ENCODE data around the gene ZNF438. TPM values are rescaled to one million over a fixed set of nuclear protein-coding genes. Genes with fewer than 3 reads are reported as not detected.
"Not testable (repeated sequence)": the region's sequence is repeated elsewhere in the genome, so short reads cannot be mapped to it uniquely, and the experiment has no call there.

The ZNF438 gene
- total and polyA plus RNA-seq, 4 donors = 7.8 to 19.2 (median 10.2) TPM

- H3K27me3 ChIP-seq (ENCODE audit: control insufficient read depth in 3 of 3, insufficient read depth in 3 of 3, low read length in 2 of 3) = no peaks in the 10 kb centered on the region
- no peaks in the 10 kb centered on the region for H3K9me3 ChIP-seq (ENCODE audit: control insufficient read depth in 4 of 4, insufficient read depth in 3 of 4, low read length in 3 of 4)
- DNase-seq (no peak), ATAC-seq (ENCODE audit: insufficient read depth, low FRiP score) (no peak)
- peaks cover 0 to 2% (median 0%) of the 10 kb centered on the region in 4 donors for H3K36me3 ChIP-seq (ENCODE audit: control insufficient read depth in 4 of 4, insufficient read depth in 4 of 4, low read length in 4 of 4)
- TF ChIP-seq CTCF (IDR thresholded peaks at IDR 0.05; ENCODE audit: control extremely low read depth, extremely low read depth) = no peak
- H3K4me3 ChIP-seq = no peak overlapping the region
- H3K4me1 ChIP-seq (ENCODE audit: control insufficient read depth in 5 of 5, insufficient read depth in 5 of 5, low read length in 5 of 5) = peaks cover 0 to 7% (median 0%) of the 10 kb centered on the region in 5 donors
- no peak overlapping the region for H3K27ac ChIP-seq (ENCODE audit: low read depth in 1 of 2, low read length in 1 of 2)
- H3K9ac ChIP-seq (ENCODE audit: insufficient read depth in 1 of 2, low read length in 2 of 2) = no peak overlapping the region
These were observed 71.8 kb downstream of the ZNF438 start for GRCh38 chr10:30959836-30960210.

- not testable (repeated sequence) for H3K36me3 ChIP-seq (ENCODE audit: control insufficient read depth in 4 of 4, insufficient read depth in 4 of 4, low read length in 4 of 4); H3K9me3 ChIP-seq (ENCODE audit: control insufficient read depth in 4 of 4, insufficient read depth in 3 of 4, low read length in 3 of 4); H3K4me3 ChIP-seq; H3K4me1 ChIP-seq (ENCODE audit: control insufficient read depth in 5 of 5, insufficient read depth in 5 of 5, low read length in 5 of 5); H3K27ac ChIP-seq (ENCODE audit: low read depth in 1 of 2, low read length in 1 of 2); H3K27me3 ChIP-seq (ENCODE audit: control insufficient read depth in 3 of 3, insufficient read depth in 3 of 3, low read length in 2 of 3); DNase-seq; H3K9ac ChIP-seq (ENCODE audit: insufficient read depth in 1 of 2, low read length in 2 of 2); ATAC-seq (ENCODE audit: insufficient read depth, low FRiP score)
- WGBS, 2 donors = 93 to 98% methylated on average over 2 to 4 of the region's 4 CpGs
These were observed 82.4 kb downstream of the ZNF438 start for GRCh38 chr10:30949218-30949617.

- ATAC-seq (ENCODE audit: insufficient read depth, low FRiP score) (no peak), DNase-seq (no peak)
- no peak for TF ChIP-seq CTCF (IDR thresholded peaks at IDR 0.05; ENCODE audit: control extremely low read depth, extremely low read depth)
- H3K27ac ChIP-seq (ENCODE audit: low read depth in 1 of 2, low read length in 1 of 2) = peak overlapping the region in 1 of 2 donors; percentile 21
- no peaks in the 10 kb centered on the region for H3K9me3 ChIP-seq (ENCODE audit: control insufficient read depth in 4 of 4, insufficient read depth in 3 of 4, low read length in 3 of 4)
- H3K4me1 ChIP-seq (ENCODE audit: control insufficient read depth in 5 of 5, insufficient read depth in 5 of 5, low read length in 5 of 5) = peaks cover 0 to 12% (median 9%) of the 10 kb centered on the region in 5 donors
- no peak overlapping the region for H3K4me3 ChIP-seq
- no peaks in the 10 kb centered on the region for H3K27me3 ChIP-seq (ENCODE audit: control insufficient read depth in 3 of 3, insufficient read depth in 3 of 3, low read length in 2 of 3)
- 84 to 86% methylated on average over 4 of the region's 4 CpGs for WGBS, 2 donors
- H3K36me3 ChIP-seq (ENCODE audit: control insufficient read depth in 4 of 4, insufficient read depth in 4 of 4, low read length in 4 of 4) = peaks cover 0 to 2% (median 0%) of the 10 kb centered on the region in 4 donors
- no peak overlapping the region for H3K9ac ChIP-seq (ENCODE audit: insufficient read depth in 1 of 2, low read length in 2 of 2)
These were observed 87.7 kb downstream of the ZNF438 start for GRCh38 chr10:30944005-30944404.

DNA sequence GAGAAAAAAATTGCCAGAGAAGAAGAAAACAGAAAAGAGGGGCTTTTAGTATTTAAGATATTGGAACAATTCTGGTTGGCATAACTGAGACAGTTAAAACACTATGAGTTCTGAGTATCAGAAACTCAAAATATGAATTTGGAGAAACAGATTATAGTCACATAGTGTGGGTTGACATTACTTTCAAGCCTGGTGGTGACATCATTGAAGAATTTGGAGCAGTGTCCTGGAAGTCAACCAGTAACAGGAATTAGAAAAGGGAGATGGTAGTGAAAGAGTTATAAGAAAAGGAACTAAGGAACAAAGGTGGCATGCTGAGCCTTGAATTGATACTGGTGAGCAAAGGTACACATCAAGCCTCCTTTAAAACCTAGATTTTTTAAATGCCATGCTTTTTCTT lies 88.2 kb downstream of the ZNF438 start:
- ATAC-seq (ENCODE audit: insufficient read depth, low FRiP score) = no peak
- Histone ChIP-seq H3K27ac (ENCODE audit: low read depth in 1 of 2, low read length in 1 of 2) (no peak overlapping the region), H3K4me3 (no peak overlapping the region), H3K36me3 (ENCODE audit: control insufficient read depth in 4 of 4, insufficient read depth in 4 of 4, low read length in 4 of 4) (peaks cover 0 to 2% (median 0%) of the 10 kb centered on the region in 4 donors), H3K27me3 (ENCODE audit: control insufficient read depth in 3 of 3, insufficient read depth in 3 of 3, low read length in 2 of 3) (no peaks in the 10 kb centered on the region), H3K9me3 (ENCODE audit: control insufficient read depth in 4 of 4, insufficient read depth in 3 of 4, low read length in 3 of 4) (no peaks in the 10 kb centered on the region), H3K4me1 (ENCODE audit: control insufficient read depth in 5 of 5, insufficient read depth in 5 of 5, low read length in 5 of 5) (peaks cover 0 to 12% (median 9%) of the 10 kb centered on the region in 5 donors), H3K9ac (ENCODE audit: insufficient read depth in 1 of 2, low read length in 2 of 2) (no peak overlapping the region)
- no peak for TF ChIP-seq CTCF (IDR thresholded peaks at IDR 0.05; ENCODE audit: control extremely low read depth, extremely low read depth)
- no peak for DNase-seq

Data from lung (tissue), 12 donors.